Measurements from ENCODE around the gene MOGAT3. TPM values are rescaled to one million over a fixed set of nuclear protein-coding genes. Genes with fewer than 3 reads are reported as not detected.

Gene MOGAT3
- total RNA-seq, 6 donors from 2014 or later: not detected

DNA sequence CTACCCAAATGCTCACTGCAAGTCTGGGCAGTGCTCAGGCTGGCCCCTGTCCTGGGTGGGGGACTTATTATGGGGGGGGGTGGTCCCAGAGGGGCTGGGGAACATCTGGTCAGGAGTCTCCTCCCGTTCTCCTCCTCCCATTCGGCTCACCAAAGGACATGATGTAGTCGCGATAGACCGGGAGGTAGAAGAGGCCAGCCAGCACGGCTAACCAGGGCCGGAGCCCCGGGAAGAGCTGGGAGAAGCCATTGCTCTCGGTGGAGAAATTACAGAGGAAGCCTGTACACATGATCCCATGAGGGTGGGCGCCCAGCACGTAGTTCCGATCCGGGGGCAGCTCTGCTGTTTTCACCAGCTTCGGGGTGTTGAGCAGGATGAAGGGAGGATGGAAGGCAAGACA lies 2.4 kb downstream of the MOGAT3 start:
- Histone ChIP-seq H3K9me3 (no peaks in the 10 kb centered on the region), H3K4me1 (peaks cover 0 to 12% (median 9%) of the 10 kb centered on the region in 4 donors), H3K4me3 (no peak overlapping the region), H3K36me3 (no peaks in the 10 kb centered on the region), H3K27ac (no peak overlapping the region), H3K27me3 (peaks cover 0 to 26% (median 16%) of the 10 kb centered on the region in 4 donors)
- ATAC-seq (ENCODE audit: low FRiP score in 2 of 2) (no peak), DNase-seq (no peak)
- TF ChIP-seq POLR2AphosphoS5 (IDR thresholded peaks at IDR 0.05): no peak
- TF ChIP-seq EP300 (IDR thresholded peaks at IDR 0.05): no peak
- TF ChIP-seq CTCF (IDR thresholded peaks at IDR 0.05): no peak
- no peak for TF ChIP-seq POLR2A (IDR thresholded peaks at IDR 0.05)
- 67 to 70% methylated on average over 14 of the region's 14 CpGs for WGBS, 2 donors

GRCh38 chr7:101197991-101198390 lies 2.8 kb downstream of the MOGAT3 start:
- H3K27ac ChIP-seq: no peak overlapping the region
- no peak for ATAC-seq (ENCODE audit: low FRiP score in 2 of 2)
- no peaks in the 10 kb centered on the region for H3K36me3 ChIP-seq
- no peaks in the 10 kb centered on the region for H3K9me3 ChIP-seq
- peaks cover 0 to 12% (median 9%) of the 10 kb centered on the region in 4 donors for H3K4me1 ChIP-seq
- no peak for DNase-seq
- TF ChIP-seq POLR2A (IDR thresholded peaks at IDR 0.05) (no peak), CTCF (IDR thresholded peaks at IDR 0.05) (no peak), EP300 (IDR thresholded peaks at IDR 0.05) (no peak), POLR2AphosphoS5 (IDR thresholded peaks at IDR 0.05) (no peak)
- 76 to 77% methylated on average over 6 to 21 of the region's 21 CpGs for WGBS, 2 donors
- no peak overlapping the region for H3K4me3 ChIP-seq
- peaks cover 0 to 26% (median 16%) of the 10 kb centered on the region in 4 donors for H3K27me3 ChIP-seq

GRCh38 chr7:101195884-101196283 lies 5.0 kb downstream of the MOGAT3 start:
- Histone ChIP-seq H3K4me3 (no peak overlapping the region), H3K27me3 (peaks cover 0 to 11% (median 3%) of the 10 kb centered on the region in 4 donors), H3K4me1 (peaks cover 0 to 3% (median 0%) of the 10 kb centered on the region in 4 donors), H3K9me3 (no peaks in the 10 kb centered on the region), H3K36me3 (no peaks in the 10 kb centered on the region), H3K27ac (no peak overlapping the region)
- TF ChIP-seq POLR2A (IDR thresholded peaks at IDR 0.05) (no peak), POLR2AphosphoS5 (IDR thresholded peaks at IDR 0.05) (no peak), CTCF (IDR thresholded peaks at IDR 0.05) (no peak), EP300 (IDR thresholded peaks at IDR 0.05) (no peak)
- WGBS, 2 donors: 79 to 83% methylated on average over 14 to 15 of the region's 17 CpGs
- DNase-seq (no peak), ATAC-seq (ENCODE audit: low FRiP score in 2 of 2) (no peak)

GRCh38 chr7:101189109-101189508 lies 11.7 kb downstream of the MOGAT3 start:
- Histone ChIP-seq H3K4me3 (no peak overlapping the region), H3K9me3 (no peaks in the 10 kb centered on the region), H3K27ac (no peak overlapping the region), H3K36me3 (no peaks in the 10 kb centered on the region), H3K27me3 (no peaks in the 10 kb centered on the region), H3K4me1 (peaks cover 0 to 3% (median 0%) of the 10 kb centered on the region in 4 donors)
- DNase-seq (no peak), ATAC-seq (ENCODE audit: low FRiP score in 2 of 2) (no peak)
- TF ChIP-seq POLR2A (IDR thresholded peaks at IDR 0.05): no peak
- no peak for TF ChIP-seq EP300 (IDR thresholded peaks at IDR 0.05)
- TF ChIP-seq CTCF (IDR thresholded peaks at IDR 0.05): no peak
- no peak for TF ChIP-seq POLR2AphosphoS5 (IDR thresholded peaks at IDR 0.05)
- 73 to 87% methylated on average over 8 of the region's 8 CpGs for WGBS, 2 donors

DNA sequence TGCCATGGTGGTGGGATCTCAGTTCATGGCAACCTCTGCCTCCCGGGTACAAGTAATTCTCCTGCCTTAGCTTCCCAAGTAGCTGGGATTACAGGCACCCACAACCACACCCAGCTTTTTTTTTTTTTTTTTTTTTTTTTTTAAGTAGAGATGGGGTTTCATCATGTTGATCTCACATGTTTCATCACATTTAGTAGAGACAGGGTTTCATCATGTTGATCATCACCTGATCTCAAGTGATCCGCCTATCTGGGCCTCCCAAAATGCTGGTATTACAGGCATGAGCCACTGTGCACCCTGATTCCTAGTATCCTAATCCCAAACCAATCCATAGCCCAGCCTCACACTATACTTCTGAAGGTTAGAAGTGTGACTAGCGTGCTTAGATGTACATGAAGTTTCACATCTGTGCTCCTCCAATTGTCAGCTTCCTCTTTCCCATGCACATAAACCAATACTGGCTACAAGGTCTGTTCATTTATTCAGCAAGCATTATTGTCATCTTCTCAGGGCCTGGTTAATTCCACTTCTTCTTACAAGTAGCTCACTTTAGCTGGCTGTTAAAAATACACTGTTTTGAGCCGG lies 13.9 kb downstream of the MOGAT3 start:
- 71 to 81% methylated on average over 4 of the region's 4 CpGs for WGBS, 2 donors
- Histone ChIP-seq H3K9me3 (no peaks in the 10 kb centered on the region), H3K4me3 (no peak overlapping the region), H3K27me3 (no peaks in the 10 kb centered on the region), H3K36me3 (no peaks in the 10 kb centered on the region), H3K27ac (no peak overlapping the region), H3K4me1 (no peaks in the 10 kb centered on the region)
- ATAC-seq (ENCODE audit: low FRiP score in 2 of 2) (no peak), DNase-seq (no peak)
- no peak for TF ChIP-seq CTCF (IDR thresholded peaks at IDR 0.05)
